Myometrial cell (primary cell): Measurements from ENCODE around the gene TAAR6. TPM values are rescaled to one million over a fixed set of nuclear protein-coding genes. Genes with fewer than 3 reads are reported as not detected.

Experiments used
- total RNA-seq: library from RNA; depleted of rRNA; stranded (reverse); fragments of >200 nt; gene quantifications from 2 replicates; pipeline ENCODE4 v1.2.3, GENCODE V29; 2015

Gene TAAR6
- total RNA-seq, result not detected in 2 replicates

GRCh38 chr6:132570221-132570777, at the start of gene TAAR6:
Gene TAAR6 (plus strand): TSS chr6:132570322. CDS start chr6:132570322, 0 bp downstream.

GRCh38 chr6:132537977-132538376, 32.1 kb upstream of the TAAR6 start, which contains the start of gene TAAR9:
Gene TAAR9 (plus strand): TSS chr6:132538277. CDS start chr6:132538290, 13 bp downstream.

GRCh38 chr6:132552372-132552771, 17.8 kb upstream of the TAAR6 start, which contains the start of gene TAAR8:
Gene TAAR8 (plus strand): TSS chr6:132552672. CDS start chr6:132552693, 21 bp downstream.

GRCh38 chr6:132589454-132589853, 19.3 kb downstream of the TAAR6 start, which contains the start of gene TAAR5:
Gene TAAR5 (minus strand): TSS chr6:132589741. CDS start chr6:132589686, 55 bp downstream.

Other genes starting within 250 kb of the TAAR6 start
- gene MOXD1, start 168.8 kb upstream of the TAAR6 start, total RNA-seq, result 24.2 and 31.2 TPM in 2 replicates
- gene STX7, start 57.2 kb upstream of the TAAR6 start, total RNA-seq, result 16.4 and 21.1 TPM in 2 replicates
- gene TAAR9, start 32.0 kb upstream of the TAAR6 start, total RNA-seq, result not detected in 2 replicates
- not detected in 2 replicates for gene TAAR8, start 17.6 kb upstream of the TAAR6 start, total RNA-seq
- not detected in 2 replicates for gene TAAR5, start 19.4 kb downstream of the TAAR6 start, total RNA-seq
- gene TAAR2, start 54.0 kb downstream of the TAAR6 start, total RNA-seq, result not detected in 2 replicates
- gene TAAR1, start 88.9 kb downstream of the TAAR6 start, total RNA-seq, result not detected in 2 replicates
- 1.4 and 3.0 TPM in 2 replicates for gene VNN1, start 143.7 kb downstream of the TAAR6 start, total RNA-seq
- gene VNN2, start 187.6 kb downstream of the TAAR6 start, total RNA-seq, result 0.53 TPM in 1 of 2 replicates, not detected in the other
- gene SLC18B1, start 228.3 kb downstream of the TAAR6 start, total RNA-seq, result 7.5 and 9.4 TPM in 2 replicates
- 1,926 and 2,292 TPM in 2 replicates for gene RPS12, start 244.2 kb downstream of the TAAR6 start, total RNA-seq